SJSA1 (cell line): ENCODE results near the gene HTRA2. TPM values are rescaled to one million over a fixed set of nuclear protein-coding genes. Genes with fewer than 3 reads are reported as not detected.
A peak's percentile ranks its signal among the peaks of the same experiment; 100 is the strongest.

Experiments used
- DNase-seq, 2 experiments: peaks; one replicate each; pipeline ENCODE4 v3.0.0-alpha.2; 2015 to 2020; ENCODE audit warnings: low spot score in 2 of 2, low read depth in 1 of 2
- H3K27ac ChIP-seq: fragments of 250-450 bp; sonication (Bioruptor Pico); 2 replicates; pipeline ENCODE4 v1.5.1; 2020; ENCODE audit warnings: mild to moderate bottlenecking, moderate library complexity
- H3K27me3 ChIP-seq: fragments of 250-450 bp; sonication (Bioruptor Pico); replicated peaks from 2 replicates; pipeline ENCODE4 v1.5.1; 2020; ENCODE audit warnings: mild to moderate bottlenecking, moderate library complexity
- H3K36me3 ChIP-seq: fragments of 250-450 bp; sonication (Bioruptor Pico); 2 replicates; pipeline ENCODE4 v1.5.1; 2020; ENCODE audit warnings: mild to moderate bottlenecking
- H3K4me1 ChIP-seq: fragments of 250-450 bp; sonication (Bioruptor Pico); replicated peaks from 2 replicates; pipeline ENCODE4 v1.6.1; 2021; ENCODE audit warnings: mild to moderate bottlenecking
- H3K4me3 ChIP-seq: fragments of 250-450 bp; sonication (Bioruptor Pico); 2 replicates; pipeline ENCODE4 v1.5.1; 2020; ENCODE audit warnings: mild to moderate bottlenecking
- H3K9me3 ChIP-seq: fragments of 250-450 bp; sonication (Bioruptor Pico); replicated peaks from 2 replicates; pipeline ENCODE4 v1.5.1; 2020; ENCODE audit warnings: mild to moderate bottlenecking
- total RNA-seq: library from RNA; depleted of rRNA; stranded (reverse); fragments of >200 nt; shearing (Covaris generic); gene quantifications from 2 replicates; pipeline ENCODE4 v1.2.3, GENCODE V29; 2014

The HTRA2 gene
- total RNA-seq, 1 experiment from 2014 or later = 28.3 TPM

- DNase-seq = no peak
- H3K27ac ChIP-seq = no peak overlapping the region
- no peaks in the 10 kb centered on the region for H3K27me3 ChIP-seq
- no peak overlapping the region for H3K4me3 ChIP-seq
- no peaks in the 10 kb centered on the region for H3K36me3 ChIP-seq
- H3K4me1 ChIP-seq = peaks cover 13% of the 10 kb centered on the region
- no peaks in the 10 kb centered on the region for H3K9me3 ChIP-seq
These were observed 32.5 kb downstream of the HTRA2 start for GRCh38 chr2:74562126-74562775.

DNA sequence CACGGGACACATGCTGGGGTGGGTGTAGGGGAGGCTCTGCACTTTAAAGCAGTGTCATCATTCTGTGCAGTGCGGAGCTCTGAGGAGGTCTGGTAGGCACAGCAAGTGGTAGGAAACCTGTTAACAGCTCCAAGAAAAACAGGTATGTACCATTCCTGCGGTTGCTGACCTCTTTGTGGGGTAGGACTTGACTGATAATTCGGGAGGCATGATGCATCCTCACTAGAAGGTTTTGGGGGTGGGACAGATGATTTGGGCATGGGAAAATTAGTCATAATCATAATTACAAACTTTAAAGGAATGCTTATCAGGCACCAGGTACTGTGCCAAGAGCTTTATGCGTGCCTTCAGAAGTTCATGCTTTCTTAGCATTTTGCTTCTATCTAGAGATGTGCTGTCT, 34.5 kb downstream of the HTRA2 start:
- Histone ChIP-seq H3K36me3 (no peaks in the 10 kb centered on the region), H3K4me1 (peaks cover 27% of the 10 kb centered on the region), H3K27ac (no peak overlapping the region), H3K9me3 (no peaks in the 10 kb centered on the region), H3K27me3 (no peaks in the 10 kb centered on the region), H3K4me3 (no peak overlapping the region)
- DNase-seq = no peak

GRCh38 chr2:74566076-74566753, 36.5 kb downstream of the HTRA2 start:
- no peak overlapping the region for H3K4me3 ChIP-seq
- no peaks in the 10 kb centered on the region for H3K36me3 ChIP-seq
- H3K9me3 ChIP-seq = no peaks in the 10 kb centered on the region
- no peak for DNase-seq
- no peaks in the 10 kb centered on the region for H3K27me3 ChIP-seq
- peak overlapping the region; percentile 66; the same call in 1 of the 2 replicates for H3K27ac ChIP-seq
- peaks cover 22% of the 10 kb centered on the region for H3K4me1 ChIP-seq

DNA sequence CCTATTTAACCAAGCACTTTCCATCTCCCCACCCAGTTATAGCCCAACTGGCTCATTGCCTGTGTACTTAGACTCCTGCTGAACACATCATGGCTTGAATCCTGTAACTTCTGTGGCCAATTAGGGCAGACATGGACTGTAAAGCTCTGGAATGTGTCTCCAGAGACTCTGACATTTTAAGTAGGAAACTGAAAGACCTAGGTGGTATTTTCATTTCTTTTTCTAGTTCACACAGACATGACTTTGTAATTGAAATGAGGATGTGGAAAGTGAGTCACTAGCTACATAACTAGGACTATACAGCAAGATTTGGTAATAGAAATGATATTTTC, 37.0 kb downstream of the HTRA2 start:
- Histone ChIP-seq H3K4me3 (no peak overlapping the region), H3K4me1 (peaks cover 22% of the 10 kb centered on the region), H3K9me3 (no peaks in the 10 kb centered on the region), H3K27ac (peak overlapping the region; percentile 66), H3K36me3 (no peaks in the 10 kb centered on the region), H3K27me3 (no peaks in the 10 kb centered on the region)
- peak in 1 of 2 experiments; percentile 45 for DNase-seq

DNA sequence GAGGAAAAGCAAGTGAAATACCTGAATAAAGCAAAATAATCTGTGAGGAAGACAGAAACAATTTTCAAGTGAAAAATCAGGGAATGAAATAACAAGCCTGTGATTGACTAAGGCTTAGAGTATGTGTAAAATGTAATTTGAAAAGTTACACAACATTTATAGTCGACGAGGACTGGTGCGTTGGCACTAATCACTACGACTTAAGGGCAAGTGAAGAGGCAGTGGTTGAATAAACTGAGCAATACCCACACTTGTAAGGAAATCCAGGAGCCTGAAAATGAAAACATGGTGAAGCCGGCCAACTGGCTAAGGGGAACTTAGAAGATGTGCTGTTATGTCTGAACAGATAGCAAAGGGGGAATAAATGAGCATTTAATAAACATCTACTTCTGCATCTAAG, 38.1 kb downstream of the HTRA2 start:
- H3K4me3 ChIP-seq = no peak overlapping the region
- no peaks in the 10 kb centered on the region for H3K27me3 ChIP-seq
- peak in 1 of 2 experiments; percentile 44 for DNase-seq
- peaks cover 22% of the 10 kb centered on the region for H3K4me1 ChIP-seq
- H3K27ac ChIP-seq = peak overlapping the region; percentile 66
- H3K9me3 ChIP-seq = no peaks in the 10 kb centered on the region
- no peaks in the 10 kb centered on the region for H3K36me3 ChIP-seq

- peaks cover 29% of the 10 kb centered on the region for H3K4me1 ChIP-seq
- H3K9me3 ChIP-seq = no peaks in the 10 kb centered on the region
- no peak overlapping the region for H3K4me3 ChIP-seq
- no peak overlapping the region for H3K27ac ChIP-seq
- DNase-seq = no peak
- H3K36me3 ChIP-seq = no peaks in the 10 kb centered on the region
- no peaks in the 10 kb centered on the region for H3K27me3 ChIP-seq
These were observed 40.0 kb downstream of the HTRA2 start for GRCh38 chr2:74569686-74570085.

DNA sequence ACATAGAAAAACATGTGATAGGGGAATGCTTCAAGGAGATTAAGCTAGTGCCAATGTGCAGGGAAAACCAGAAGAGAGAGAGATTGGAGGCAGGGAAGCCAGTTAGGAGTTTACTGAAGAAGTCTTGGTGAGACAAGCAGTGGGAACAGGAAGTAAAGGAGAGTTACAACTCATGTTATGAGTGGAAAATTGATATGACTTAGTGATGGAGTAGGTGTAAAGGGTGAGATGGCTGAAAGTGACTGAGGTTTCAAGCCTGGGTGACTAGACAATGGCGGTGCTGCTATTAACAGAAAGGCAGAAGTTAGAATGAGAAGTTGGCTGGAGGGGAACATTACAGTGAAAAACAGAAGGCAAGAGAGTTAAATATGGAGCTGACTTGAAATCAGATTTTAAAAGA, 41.3 kb downstream of the HTRA2 start:
- Histone ChIP-seq H3K36me3 (no peaks in the 10 kb centered on the region), H3K27me3 (no peaks in the 10 kb centered on the region), H3K27ac (no peak overlapping the region), H3K4me3 (no peak overlapping the region), H3K4me1 (peaks cover 36% of the 10 kb centered on the region), H3K9me3 (no peaks in the 10 kb centered on the region)
- DNase-seq = no peak

GRCh38 chr2:74572178-74572925, 42.6 kb downstream of the HTRA2 start:
- no peaks in the 10 kb centered on the region for H3K9me3 ChIP-seq
- H3K27me3 ChIP-seq = no peaks in the 10 kb centered on the region
- peaks cover 40% of the 10 kb centered on the region for H3K4me1 ChIP-seq
- H3K4me3 ChIP-seq = no peak overlapping the region
- H3K27ac ChIP-seq = no peak overlapping the region
- no peak for DNase-seq
- H3K36me3 ChIP-seq = no peaks in the 10 kb centered on the region

DNA sequence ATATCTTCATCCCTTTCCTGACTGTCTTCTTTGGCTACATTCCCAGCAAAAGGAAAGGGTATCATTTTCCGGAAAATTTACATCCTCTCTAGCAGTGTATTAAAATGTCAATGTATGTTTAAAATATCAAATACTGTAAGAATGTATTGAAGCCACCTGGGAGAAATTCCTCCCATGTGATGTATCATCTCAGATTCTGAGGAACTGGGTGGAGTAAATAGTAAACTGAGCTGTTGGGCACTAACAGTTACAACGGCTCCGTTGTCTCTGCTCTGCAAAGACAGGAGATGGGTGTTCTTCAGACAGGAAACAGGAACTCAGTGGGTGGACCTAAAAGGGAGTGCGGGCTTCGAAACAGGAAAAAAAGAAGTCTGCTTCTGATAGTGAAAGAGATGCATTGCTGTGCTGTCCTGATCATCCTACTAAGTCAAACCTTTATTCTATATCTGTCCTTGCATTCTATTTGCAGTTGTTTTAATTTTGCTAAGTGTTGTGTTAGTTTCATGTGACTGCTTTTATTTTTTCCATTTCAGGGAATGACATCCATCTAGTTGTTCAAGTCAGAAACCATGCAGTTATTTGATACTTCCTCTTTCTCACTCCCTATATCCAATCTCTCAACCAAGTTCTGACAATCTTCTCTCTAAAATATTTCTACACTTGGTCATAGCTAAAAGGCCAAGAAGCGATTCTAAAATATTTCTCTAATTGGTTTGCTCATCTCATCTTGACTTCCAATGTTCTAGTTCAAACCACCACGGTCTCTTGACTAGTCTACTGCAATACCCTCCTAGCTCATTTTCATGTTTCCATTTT, 44.2 kb downstream of the HTRA2 start:
- Histone ChIP-seq H3K27ac (no peak overlapping the region), H3K4me3 (no peak overlapping the region)
- DNase-seq = no peak

DNA sequence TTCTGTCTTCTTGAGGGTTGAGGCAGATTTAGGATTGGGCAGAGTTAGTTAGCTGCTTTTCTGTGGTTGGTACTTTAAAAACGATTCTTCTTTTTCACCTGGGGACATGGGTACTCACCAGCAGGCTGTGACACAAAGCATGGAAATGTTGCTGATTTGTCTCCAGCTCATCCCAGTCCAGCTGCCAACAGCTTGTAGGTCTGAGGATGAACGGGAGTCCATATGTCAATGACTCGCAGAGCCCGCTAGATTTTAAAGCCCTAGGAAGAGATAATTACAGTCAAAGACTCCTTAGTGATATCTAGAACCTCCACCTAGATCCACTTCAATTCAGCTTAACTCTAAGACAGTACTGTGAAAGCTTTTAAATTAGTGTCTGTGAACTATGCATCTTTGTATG, 45.6 kb downstream of the HTRA2 start:
- no peak for DNase-seq
- Histone ChIP-seq H3K27me3 (no peaks in the 10 kb centered on the region), H3K27ac (no peak overlapping the region), H3K4me3 (no peak overlapping the region), H3K4me1 (peaks cover 27% of the 10 kb centered on the region), H3K9me3 (no peaks in the 10 kb centered on the region), H3K36me3 (no peaks in the 10 kb centered on the region)

More for the DNA sequence above, 44.2 kb downstream of the HTRA2 start:
- H3K9me3 ChIP-seq = no peaks in the 10 kb centered on the region
- H3K4me1 ChIP-seq = peaks cover 27% of the 10 kb centered on the region
- H3K36me3 ChIP-seq = no peaks in the 10 kb centered on the region
- no peaks in the 10 kb centered on the region for H3K27me3 ChIP-seq

GRCh38 chr2:74576211-74576862, 46.6 kb downstream of the HTRA2 start:
- H3K4me1 ChIP-seq = peaks cover 27% of the 10 kb centered on the region

DNA sequence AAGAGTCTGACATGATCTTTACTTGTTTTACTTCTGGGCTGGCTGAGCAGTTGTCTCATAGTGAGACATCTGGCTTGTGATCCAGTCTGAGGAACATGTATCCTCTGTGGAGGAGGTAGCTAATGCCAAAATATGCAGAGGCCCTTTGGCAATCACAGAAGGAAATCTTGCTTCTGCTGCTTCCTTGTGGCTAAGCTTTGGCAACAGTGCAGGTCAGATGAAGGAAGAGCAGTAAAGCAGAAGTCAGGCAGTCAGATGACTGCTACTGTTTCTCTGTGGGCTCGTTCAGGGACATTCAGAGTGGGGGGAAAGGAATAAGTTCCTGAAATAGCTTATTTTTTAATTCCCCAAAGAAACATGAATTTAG, 47.1 kb downstream of the HTRA2 start:
- no peaks in the 10 kb centered on the region for H3K9me3 ChIP-seq
- no peaks in the 10 kb centered on the region for H3K27me3 ChIP-seq
- H3K36me3 ChIP-seq = no peaks in the 10 kb centered on the region
- H3K4me3 ChIP-seq = no peak overlapping the region
- H3K27ac ChIP-seq = no peak overlapping the region
- DNase-seq = no peak
- peaks cover 27% of the 10 kb centered on the region for H3K4me1 ChIP-seq

More at GRCh38 chr2:74576211-74576862, 46.6 kb downstream of the HTRA2 start:
- Histone ChIP-seq H3K27ac (no peak overlapping the region), H3K27me3 (no peaks in the 10 kb centered on the region), H3K4me3 (no peak overlapping the region), H3K9me3 (no peaks in the 10 kb centered on the region), H3K36me3 (no peaks in the 10 kb centered on the region)
- DNase-seq = peak in 1 of 2 experiments; percentile 42

GRCh38 chr2:74577448-74577847, 47.7 kb downstream of the HTRA2 start:
- Histone ChIP-seq H3K4me1 (peaks cover 27% of the 10 kb centered on the region), H3K4me3 (no peak overlapping the region), H3K27ac (no peak overlapping the region), H3K36me3 (no peaks in the 10 kb centered on the region), H3K9me3 (no peaks in the 10 kb centered on the region), H3K27me3 (no peaks in the 10 kb centered on the region)
- DNase-seq = no peak
